HCT116 (cell line): ENCODE data around the gene HGS. TPM values are rescaled to one million over a fixed set of nuclear protein-coding genes. Genes with fewer than 3 reads are reported as not detected.

Experiments used
- ATAC-seq: fragments of 200-7000 bp; cut with Tn5 transposase; 2 replicates; pipeline ENCODE4 v1.9.1; 2020; ENCODE audit warnings: mild to moderate bottlenecking, moderate library complexity
- BruUV-seq: library from RNA; stranded (reverse); fragments of 400-500 nt; replicated peaks from 2 replicates; lab custom pipeline; 2021; lab: Mats Ljungman, UMichigan
- CTCF ChIA-PET: fragments of 300-600 bp; sonication (Branson Sonifier 250); formaldehyde crosslinking; loops from one replicate; lab custom pipeline; 2021; ENCODE audit warnings: antibody characterized with exemption; lab: Charles Lee
- POLR2A ChIA-PET: fragments of 300-600, 350-600 bp; sonication (Branson Sonifier 250); formaldehyde crosslinking; loops from one replicate; lab custom pipeline; 2021; ENCODE audit warnings: antibody characterized with exemption; lab: Charles Lee
- RAD21 ChIA-PET, 2 experiments: fragments of 300-600 bp; sonication (Branson Sonifier 250); formaldehyde crosslinking; loops; one replicate each; lab custom pipeline; 2023; ENCODE audit warnings: low total read pairs in 2 of 2; ENCODE audit not compliant: uncharacterized antibody in 2 of 2, unreplicated experiment in 2 of 2, low non-redundant PET in 1 of 2; lab: Charles Lee
- DNase-seq: peaks from one replicate; pipeline ENCODE4 v3.0.0-alpha.2; 2010; ENCODE audit warnings: low read depth, low spot score
- H2AFZ ChIP-seq: fragments of 200-600 bp; shearing (Covaris generic), sonication (generic); 2 replicates; pipeline ENCODE4 v1.6.1; 2017; ENCODE audit warnings: low read depth, mixed run types, mixed read lengths, antibody characterized with exemption, low read length; ENCODE audit not compliant: poor library complexity, severe bottlenecking
- H3K27ac ChIP-seq: 2 replicates; pipeline ENCODE4 v1.5.1; 2012; ENCODE audit warnings: low read depth, low read length
- H3K27me3 ChIP-seq: fragments of 200-600 bp; sonication (generic); 2 replicates; pipeline ENCODE4 v1.6.1; 2016; ENCODE audit warnings: mixed run types, low read length, mixed read lengths; ENCODE audit not compliant: insufficient read depth
- H3K36me3 ChIP-seq, 2 experiments: fragments of 200-500 bp in 1 of 2; fragments of 200-600 bp in 1 of 2; sonication (Bioruptor generic) in 1 of 2; sonication (generic) in 1 of 2; 2 replicates each; pipeline versions ENCODE4 v1.5.1 to v1.6.1; 2014 to 2016; ENCODE audit warnings: low read length in 2 of 2, inconsistent platforms in 1 of 2, mixed read lengths in 1 of 2, mixed run types in 1 of 2; ENCODE audit not compliant: insufficient read depth in 2 of 2, control insufficient read depth in 1 of 2
- H3K4me1 ChIP-seq, 2 experiments: fragments of 200-600 bp in 1 of 2; sonication (generic) in 1 of 2; 2 replicates each; pipeline versions ENCODE4 v1.5.1 to v1.6.1; 2012 to 2017; ENCODE audit warnings: low read length in 2 of 2, inconsistent platforms in 1 of 2, mild to moderate bottlenecking in 1 of 2, mixed read lengths in 1 of 2, mixed run types in 1 of 2, moderate library complexity in 1 of 2; ENCODE audit not compliant: insufficient read depth in 2 of 2, control insufficient read depth in 1 of 2
- H3K4me2 ChIP-seq: fragments of 200-600 bp; sonication (generic); 2 replicates; pipeline ENCODE4 v1.6.1; 2017; ENCODE audit warnings: mixed run types, low read length, mixed read lengths
- H3K4me3 ChIP-seq, 2 experiments: fragments of 200-600 bp in 1 of 2; sonication (generic) in 1 of 2; replicated peaks in 1 of 2; 2 replicates each; pipeline ENCODE4 v1.5.1; 2011 to 2016; ENCODE audit warnings: low read length in 2 of 2, control low read depth in 1 of 2, low read depth in 1 of 2, mild to moderate bottlenecking in 1 of 2, mixed read lengths in 1 of 2, mixed run types in 1 of 2
- H3K79me2 ChIP-seq: fragments of 200-600 bp; sonication (generic); 2 replicates; pipeline ENCODE4 v1.6.1; 2017; ENCODE audit warnings: mild to moderate bottlenecking, mixed run types, low read length, moderate library complexity, mixed read lengths; ENCODE audit not compliant: insufficient read depth
- H3K9ac ChIP-seq: fragments of 200-600 bp; sonication (generic); 2 replicates; pipeline ENCODE4 v1.6.1; 2016; ENCODE audit warnings: low read length, mixed read lengths
- H3K9me2 ChIP-seq: fragments of 200-600 bp; sonication (generic), shearing (Covaris generic); 2 replicates; pipeline ENCODE4 v1.6.1; 2017; ENCODE audit warnings: mixed run types, mild to moderate bottlenecking, moderate library complexity; ENCODE audit not compliant: insufficient read depth
- H3K9me3 ChIP-seq, 2 experiments: fragments of 200-500 bp in 1 of 2; fragments of 200-600 bp in 1 of 2; sonication (Bioruptor generic) in 1 of 2; sonication (generic) in 1 of 2; 2 replicates each; pipeline ENCODE4 v1.6.1; 2014 to 2017; ENCODE audit warnings: low read length in 2 of 2, mixed read lengths in 2 of 2, inconsistent platforms in 1 of 2, low read depth in 1 of 2, mild to moderate bottlenecking in 1 of 2, mixed run types in 1 of 2, moderate library complexity in 1 of 2; ENCODE audit not compliant: control insufficient read depth in 1 of 2, insufficient read depth in 1 of 2
- H4K20me1 ChIP-seq: fragments of 200-600 bp; sonication (generic), shearing (Covaris generic); 2 replicates; pipeline ENCODE4 v1.6.1; 2017; ENCODE audit warnings: mixed run types, mild to moderate bottlenecking, moderate library complexity; ENCODE audit not compliant: insufficient read depth
- CBX3 ChIP-seq: IDR thresholded peaks from 2 replicates; pipeline ENCODE4 v1.6.1; 2012; ENCODE audit warnings: low read depth
- CEBPB ChIP-seq: IDR thresholded peaks from 2 replicates; pipeline ENCODE4 v1.6.1; 2012; ENCODE audit warnings: low read depth
- CTCF ChIP-seq, 3 experiments: fragments of 200-600 bp in 1 of 3; sonication (generic) in 1 of 3; IDR thresholded peaks in 2 of 3; conservative IDR thresholded peaks in 1 of 3; 2 replicates each; pipeline ENCODE4 v1.5.1; 2012 to 2017; ENCODE audit warnings: low read depth in 2 of 3, low read length in 2 of 3, antibody characterized with exemption in 1 of 3, borderline replicate concordance in 1 of 3, control low read depth in 1 of 3, mild to moderate bottlenecking in 1 of 3, mixed read lengths in 1 of 3, mixed run types in 1 of 3, moderate library complexity in 1 of 3; ENCODE audit not compliant: insufficient read depth in 1 of 3
- EGR1 ChIP-seq: IDR thresholded peaks from 2 replicates; pipeline ENCODE4 v1.6.1; 2012; ENCODE audit warnings: low read depth
- MAX ChIP-seq: IDR thresholded peaks from 2 replicates; pipeline ENCODE4 v1.6.1; 2012
- POLR2A ChIP-seq: IDR thresholded peaks from 2 replicates; pipeline ENCODE4 v1.7.0; 2011; ENCODE audit warnings: borderline replicate concordance; ENCODE audit not compliant: insufficient read depth, insufficient read length; ENCODE audit errors: extremely low read depth
- POLR2AphosphoS5 ChIP-seq: IDR thresholded peaks from 2 replicates; pipeline ENCODE4 v1.6.1; 2011; ENCODE audit warnings: mild to moderate bottlenecking, low read depth, low read length, moderate library complexity
- REST ChIP-seq: IDR thresholded peaks from 2 replicates; pipeline ENCODE4 v1.6.1; 2012; ENCODE audit warnings: low read depth
- SIN3A ChIP-seq: IDR thresholded peaks from 2 replicates; pipeline ENCODE4 v1.6.1; 2012; ENCODE audit warnings: low read depth
- SRF ChIP-seq: IDR thresholded peaks from 2 replicates; pipeline ENCODE4 v1.6.1; 2012; ENCODE audit warnings: low read depth
- YY1 ChIP-seq: IDR thresholded peaks from 2 replicates; pipeline ENCODE4 v1.6.1; 2011; ENCODE audit warnings: low read length, low read depth, moderate library complexity, mild to moderate bottlenecking; ENCODE audit not compliant: insufficient replicate concordance; ENCODE audit errors: extremely low read depth
- ZBTB33 ChIP-seq: IDR thresholded peaks from 2 replicates; pipeline ENCODE4 v1.6.1; 2011; ENCODE audit warnings: mild to moderate bottlenecking, low read length, moderate library complexity; ENCODE audit not compliant: insufficient replicate concordance; ENCODE audit errors: extremely low read depth
- intact Hi-C: fragments of 100-400 bp; cut with micrococcal nuclease; formaldehyde crosslinking; loops from 2 replicates; pipeline ENCODE4 v1.10.0; 2022
- total RNA-seq: library from RNA; stranded (reverse); gene quantifications from one replicate; pipeline ENCODE4 v1.2.1, GENCODE V29; 2021; ENCODE audit not compliant: unreplicated experiment

Gene HGS
- total RNA-seq, 1 experiment from 2014 or later, result 231 TPM

DNA sequence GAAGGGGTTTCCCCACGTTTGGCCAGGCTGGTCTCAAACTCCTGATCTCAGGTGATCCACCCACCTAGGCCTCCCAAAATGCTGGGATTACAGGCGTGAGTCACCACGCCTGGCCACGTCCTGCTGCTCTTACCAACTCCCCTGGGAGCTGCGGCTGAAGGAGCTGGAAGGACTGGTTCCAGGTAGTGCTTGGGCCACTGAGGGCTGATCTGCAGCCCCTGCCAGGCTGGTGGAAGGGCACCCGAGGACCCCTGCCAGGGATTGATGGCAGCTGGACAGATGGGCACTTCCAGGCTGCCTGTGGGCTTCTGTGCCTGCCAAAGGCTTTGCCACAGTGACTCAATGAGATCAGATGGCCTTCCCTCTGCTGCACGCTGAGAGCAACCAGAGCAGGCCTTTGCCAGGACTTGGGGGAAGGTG lies 19.8 kb upstream of the HGS start:
- Histone ChIP-seq H3K9me3 (no peaks in the 10 kb centered on the region), H4K20me1 (peaks cover 3% of the 10 kb centered on the region; the same call in 1 of the 2 replicates), H3K9me2 (no peaks in the 10 kb centered on the region), H3K27ac (peak overlapping the region; percentile 86), H2AFZ (no peak overlapping the region), H3K27me3 (no peaks in the 10 kb centered on the region), H3K9ac (peak overlapping the region; percentile 97), H3K4me1 (peaks cover 40 to 48% of the 10 kb centered on the region in 2 experiments), H3K36me3 (peaks cover 6 to 19% of the 10 kb centered on the region in 2 experiments; a peak in 3 of 4 replicates), H3K4me3 (peak overlapping the region in 1 of 2 experiments; percentile 19; a peak in 1 of 4 replicates), H3K79me2 (peaks cover 42% of the 10 kb centered on the region), H3K4me2 (peak overlapping the region; percentile 89)
- intact Hi-C loops, result no loop called here
- TF ChIP-seq EGR1 (peak; percentile 78), POLR2A (no peak), CBX3 (peak; percentile 79; the same call in 1 of the 2 replicates), SIN3A (no peak), POLR2AphosphoS5 (peak; percentile 56; the same call in 1 of the 2 replicates), CEBPB (no peak), YY1 (no peak), ZBTB33 (no peak), SRF (no peak), MAX (peak; percentile 62; the same call in 1 of the 2 replicates), REST (no peak), CTCF (IDR thresholded peaks at IDR 0.05 in 2 of 3, conservative IDR thresholded peaks at IDR 0.05 in 1 of 3; ENCODE audit: borderline replicate concordance in 1 of 3, insufficient read depth in 1 of 3, low read depth in 2 of 3, low read length in 2 of 3) (no peak)
- ATAC-seq, result peak; percentile 46
- BruUV-seq, result no TSS peak
- CTCF ChIA-PET, result no interaction called here
- DNase-seq, result peak; percentile 64
- RAD21 ChIA-PET, result no interaction called here
- POLR2A ChIA-PET, result interaction anchor here (0.9 kb wide), 1 partner anchor 20 kb away, joined by 3 read pairs; the partner anchor contains the start of gene HGS
